Upper lobe of left lung (tissue), 6 donors: Measurements from ENCODE around the gene SLC10A7. TPM values are rescaled to one million over a fixed set of nuclear protein-coding genes. Genes with fewer than 3 reads are reported as not detected.

Experiments
- ATAC-seq, 2 donors: fragments of 200-7000 bp; cut with Tn5 transposase; one replicate each; pipeline ENCODE4 v1.9.1; 2022; ENCODE audit warnings: mild to moderate bottlenecking in 2 of 2, moderate library complexity in 2 of 2; ENCODE audit not compliant: low FRiP score in 2 of 2
- DNase-seq, 2 donors: peaks; one replicate each; pipeline ENCODE4 v3.0.0-alpha.2; 2019 to 2020
- H3K27ac ChIP-seq, 4 donors: fragments of 200-600 bp; sonication (generic); one replicate each; pipeline ENCODE4 v1.5.1; 2016 to 2019
- H3K27me3 ChIP-seq, 4 donors: fragments of 200-600 bp; sonication (generic); one replicate each; pipeline ENCODE4 v1.5.1; 2017 to 2019
- H3K36me3 ChIP-seq, 4 donors: fragments of 200-600 bp; sonication (generic); one replicate each; pipeline ENCODE4 v1.5.1; 2016 to 2019
- H3K4me1 ChIP-seq, 4 donors: fragments of 200-600 bp; sonication (generic); one replicate each; pipeline ENCODE4 v1.5.1; 2018 to 2019
- H3K4me3 ChIP-seq, 4 donors: fragments of 200-600 bp; sonication (generic); one replicate each; pipeline ENCODE4 v1.5.1; 2017 to 2019; ENCODE audit warnings: mild to moderate bottlenecking in 2 of 4, moderate library complexity in 1 of 4
- H3K9me3 ChIP-seq, 4 donors: fragments of 200-600 bp; sonication (generic); one replicate each; pipeline ENCODE4 v1.5.1; 2018 to 2019
- CTCF ChIP-seq, 6 experiments: fragments of 450-650 bp in 4 of 6; fragments of 200-600 bp in 2 of 6; sonication (generic) in 2 of 6; IDR thresholded peaks; one replicate each; pipeline ENCODE4 v1.5.1; 2016 to 2019; ENCODE audit warnings: antibody characterized with exemption in 6 of 6
- EP300 ChIP-seq, 4 donors: sonication (generic); formaldehyde crosslinking; IDR thresholded peaks; one replicate each; pipeline ENCODE4 v1.5.1; 2017; ENCODE audit warnings: antibody characterized with exemption in 4 of 4, control low read depth in 2 of 4
- POLR2A ChIP-seq, 4 donors: fragments of 450-650 bp; IDR thresholded peaks; one replicate each; pipeline ENCODE4 v1.5.1; 2016 to 2017; ENCODE audit warnings: antibody characterized with exemption in 4 of 4, mild to moderate bottlenecking in 2 of 4
- POLR2AphosphoS5 ChIP-seq, 2 donors: sonication (generic); formaldehyde crosslinking; IDR thresholded peaks; one replicate each; pipeline ENCODE4 v1.5.1; 2017; ENCODE audit warnings: antibody characterized with exemption in 2 of 2
- WGBS, 2 donors: methylation state at CpG; one replicate each; pipeline ENCODE4 v1.1.5; 2017 to 2018; 5-methylcytosine and 5-hydroxymethylcytosine counted together
- total RNA-seq, 6 donors: library from RNA; depleted of rRNA in 4 of 6; stranded (reverse); fragments of >200 nt in 4 of 6; gene quantifications; one replicate each; pipeline versions ENCODE4 v1.1.0 to v1.2.1, GENCODE V29; 2016 to 2021
- donor health status: DM: no; HTN: no; CAD: no; lungs with moderate emphysema.
- donor health status: DM: no; HTN: yes; CAD: no; lungs with severe emphysema.

Gene SLC10A7
- total RNA-seq, 6 donors from 2014 or later, result 11.1 to 20.9 (median 14.1) TPM

GRCh38 chr4:146342600-146343192 is 179.0 kb downstream of the SLC10A7 start:
- H3K27ac ChIP-seq, result no peak overlapping the region
- H3K36me3 ChIP-seq, result no peaks in the 10 kb centered on the region
- H3K9me3 ChIP-seq, result no peaks in the 10 kb centered on the region
- ATAC-seq (no peak), DNase-seq (no peak)
- no peak overlapping the region for H3K4me3 ChIP-seq
- 88 to 100% methylated on average over 1 of the region's 1 CpG for WGBS, 2 donors
- H3K4me1 ChIP-seq, result no peaks in the 10 kb centered on the region
- no peaks in the 10 kb centered on the region for H3K27me3 ChIP-seq
- TF ChIP-seq CTCF (IDR thresholded peaks at IDR 0.05) (peak in 4 of 6 experiments; percentile 22 to 40 (median 28)), POLR2A (IDR thresholded peaks at IDR 0.05) (no peak), EP300 (IDR thresholded peaks at IDR 0.05) (no peak)

GRCh38 chr4:146340798-146341197 is 180.9 kb downstream of the SLC10A7 start:
- no peak for DNase-seq
- Histone ChIP-seq H3K4me3 (no peak overlapping the region), H3K27me3 (no peaks in the 10 kb centered on the region), H3K9me3 (no peaks in the 10 kb centered on the region), H3K27ac (no peak overlapping the region), H3K36me3 (no peaks in the 10 kb centered on the region), H3K4me1 (peaks cover 5 to 13% (median 9%) of the 10 kb centered on the region in 4 donors)
- peak in 3 of 6 experiments; percentile 13 to 24 (median 20) for TF ChIP-seq CTCF (IDR thresholded peaks at IDR 0.05)
- TF ChIP-seq POLR2A (IDR thresholded peaks at IDR 0.05), result no peak
- ATAC-seq, result no peak

GRCh38 chr4:146338512-146338911 is 183.2 kb downstream of the SLC10A7 start:
- Histone ChIP-seq H3K36me3 (no peaks in the 10 kb centered on the region), H3K9me3 (no peaks in the 10 kb centered on the region), H3K4me3 (no peak overlapping the region), H3K27me3 (no peaks in the 10 kb centered on the region), H3K27ac (no peak overlapping the region), H3K4me1 (peaks cover 19 to 27% (median 23%) of the 10 kb centered on the region in 4 donors)
- TF ChIP-seq CTCF (IDR thresholded peaks at IDR 0.05) (no peak), EP300 (IDR thresholded peaks at IDR 0.05) (no peak), POLR2A (IDR thresholded peaks at IDR 0.05) (no peak), POLR2AphosphoS5 (IDR thresholded peaks at IDR 0.05) (no peak)
- DNase-seq, result no peak
- ATAC-seq, result no peak

- Histone ChIP-seq H3K27me3 (no peaks in the 10 kb centered on the region), H3K36me3 (no peaks in the 10 kb centered on the region), H3K4me3 (no peak overlapping the region), H3K27ac (peak overlapping the region in 1 of 4 donors; percentile 9), H3K4me1 (peaks cover 20 to 28% (median 25%) of the 10 kb centered on the region in 4 donors), H3K9me3 (no peaks in the 10 kb centered on the region)
- 25 to 31% methylated on average over 1 of the region's 1 CpG for WGBS, 2 donors
- no peak for DNase-seq
- no peak for ATAC-seq
- TF ChIP-seq EP300 (IDR thresholded peaks at IDR 0.05) (no peak), POLR2A (IDR thresholded peaks at IDR 0.05) (no peak), POLR2AphosphoS5 (IDR thresholded peaks at IDR 0.05) (no peak), CTCF (IDR thresholded peaks at IDR 0.05) (no peak)
Observed at GRCh38 chr4:146336410-146336807, 185.3 kb downstream of the SLC10A7 start.

GRCh38 chr4:146335763-146336409 is 185.9 kb downstream of the SLC10A7 start:
- 72 to 74% methylated on average over 3 of the region's 3 CpGs for WGBS, 2 donors
- no peak for TF ChIP-seq POLR2A (IDR thresholded peaks at IDR 0.05)
- TF ChIP-seq EP300 (IDR thresholded peaks at IDR 0.05), result no peak
- no peak for TF ChIP-seq CTCF (IDR thresholded peaks at IDR 0.05)
- no peak for TF ChIP-seq POLR2AphosphoS5 (IDR thresholded peaks at IDR 0.05)

More at GRCh38 chr4:146335763-146336409, 185.9 kb downstream of the SLC10A7 start:
- ATAC-seq, result no peak
- Histone ChIP-seq H3K27ac (peak overlapping the region in 1 of 4 donors; percentile 9), H3K36me3 (no peaks in the 10 kb centered on the region), H3K4me3 (no peak overlapping the region), H3K4me1 (peaks cover 20 to 28% (median 25%) of the 10 kb centered on the region in 4 donors), H3K9me3 (no peaks in the 10 kb centered on the region), H3K27me3 (no peaks in the 10 kb centered on the region)
- DNase-seq, result no peak
